ENCODE measurements around the gene FEM1C.

The FEM1C gene

GRCh38 chr5:115544436-115545350 is at the start of gene FEM1C:
Gene FEM1C (minus strand): TSS chr5:115544775. CDS start chr5:115543493, 1,282 bp downstream.
- peak; percentile 89 for DNase-seq (ENCODE audit: low read depth)
- H3K4me3 ChIP-seq (ENCODE audit: low read depth, low read length), result peak within 1 kb of the TSS; percentile 64
- no peak for TF ChIP-seq CTCF (IDR thresholded peaks at IDR 0.05; ENCODE audit: control insufficient read depth, extremely low read depth, insufficient read depth)

GRCh38 chr5:115589043-115589442 is 44.5 kb upstream of the FEM1C start:
- no peak for TF ChIP-seq CTCF (IDR thresholded peaks at IDR 0.05; ENCODE audit: control insufficient read depth, extremely low read depth, insufficient read depth)
- peak; percentile 75 for DNase-seq (ENCODE audit: low read depth)
- H3K4me3 ChIP-seq (ENCODE audit: low read depth, low read length), result no peak overlapping the region

GRCh38 chr5:115588640-115589039 is 44.1 kb upstream of the FEM1C start:
- DNase-seq (ENCODE audit: low read depth), result no peak
- no peak for TF ChIP-seq CTCF (IDR thresholded peaks at IDR 0.05; ENCODE audit: control insufficient read depth, extremely low read depth, insufficient read depth)
- no peak overlapping the region for H3K4me3 ChIP-seq (ENCODE audit: low read depth, low read length)

GRCh38 chr5:115586525-115587146 is 42.1 kb upstream of the FEM1C start:
- peak; percentile 40; the same call in 1 of the 2 replicates for TF ChIP-seq CTCF (IDR thresholded peaks at IDR 0.05; ENCODE audit: control insufficient read depth, extremely low read depth, insufficient read depth)
- H3K4me3 ChIP-seq (ENCODE audit: low read depth, low read length), result no peak overlapping the region
- DNase-seq (ENCODE audit: low read depth), result no peak

GRCh38 chr5:115585265-115585664 is 40.7 kb upstream of the FEM1C start:
- no peak overlapping the region for H3K4me3 ChIP-seq (ENCODE audit: low read depth, low read length)
- DNase-seq (ENCODE audit: low read depth), result no peak
- no peak for TF ChIP-seq CTCF (IDR thresholded peaks at IDR 0.05; ENCODE audit: control insufficient read depth, extremely low read depth, insufficient read depth)

GRCh38 chr5:115584501-115584900 is 39.9 kb upstream of the FEM1C start:
- TF ChIP-seq CTCF (IDR thresholded peaks at IDR 0.05; ENCODE audit: control insufficient read depth, extremely low read depth, insufficient read depth), result no peak
- no peak for DNase-seq (ENCODE audit: low read depth)
- H3K4me3 ChIP-seq (ENCODE audit: low read depth, low read length), result no peak overlapping the region

Data from LNCaP clone FGC (cell line).